T-cell (primary cell): ENCODE results near the gene USP3. TPM values are rescaled to one million over a fixed set of nuclear protein-coding genes. Genes with fewer than 3 reads are reported as not detected.

Experiments used
- ATAC-seq, 4 experiments: fragments of 200-7000 bp in 3 of 4; fragments of 150-1000 bp in 1 of 4; cut with Tn5 transposase; replicated peaks in 1 of 4; 1 replicate in 3 of 4; 2 replicates in 1 of 4; pipeline ENCODE4 v1.10.0; 2021; ENCODE audit warnings: moderate library complexity in 3 of 4, mild to moderate bottlenecking in 2 of 4, moderate number of reproducible peaks in 1 of 4
- CTCF ChIA-PET, 2 donors: fragments of 300-600 bp; sonication (Branson Sonifier 250); formaldehyde crosslinking; loops; one replicate each; lab custom pipeline; 2022; ENCODE audit warnings: antibody characterized with exemption in 2 of 2; lab: Charles Lee
- POLR2A ChIA-PET, 2 donors: fragments of 300-600 bp; sonication (Branson Sonifier 250); formaldehyde crosslinking; loops; one replicate each; lab custom pipeline; 2022; ENCODE audit warnings: antibody characterized with exemption in 2 of 2; lab: Charles Lee
- DNase-seq, 35 experiments: peaks; one replicate each; pipeline versions ENCODE4 v3.0.0 to v3.0.0-alpha.2; 2013 to 2023
- H3K27ac ChIP-seq: one replicate; pipeline ENCODE4 v1.5.1; 2013; ENCODE audit warnings: low read length
- H3K27me3 ChIP-seq, 2 experiments: replicated peaks in 1 of 2; 1 replicate in 1 of 2; 2 replicates in 1 of 2; pipeline versions ENCODE4 v1.6.1 to v1.7.0; 2013; ENCODE audit warnings: low read length in 1 of 2, mixed read lengths in 1 of 2; ENCODE audit not compliant: control insufficient read depth in 2 of 2, insufficient read depth in 2 of 2; ENCODE audit errors: extremely low read depth in 1 of 2
- H3K36me3 ChIP-seq, 2 donors: 1 replicate in 1 of 2; 2 replicates in 1 of 2; pipeline versions ENCODE4 v1.6.1 to v1.7.0; 2013; ENCODE audit warnings: low read length in 1 of 2; ENCODE audit not compliant: control insufficient read depth in 2 of 2, insufficient read depth in 1 of 2; ENCODE audit errors: extremely low read depth in 1 of 2
- H3K4me1 ChIP-seq, 2 experiments: 1 replicate in 1 of 2; 2 replicates in 1 of 2; pipeline versions ENCODE4 v1.6.1 to v1.7.0; 2013; ENCODE audit warnings: low read length in 2 of 2, mixed read lengths in 1 of 2; ENCODE audit not compliant: insufficient read depth in 2 of 2, control insufficient read depth in 1 of 2; ENCODE audit errors: extremely low read depth in 1 of 2
- H3K4me3 ChIP-seq, 2 donors: 1 replicate in 1 of 2; 2 replicates in 1 of 2; pipeline versions ENCODE4 v1.5.1 to v1.7.0; 2013; ENCODE audit warnings: mild to moderate bottlenecking in 2 of 2, low read length in 1 of 2, moderate library complexity in 1 of 2; ENCODE audit not compliant: control insufficient read depth in 1 of 2; ENCODE audit errors: extremely low read depth in 1 of 2
- H3K9me3 ChIP-seq: 2 replicates; pipeline ENCODE4 v1.7.0; 2013
- H3K27ac Mint-ChIP-seq, 2 donors: one replicate each; pipeline ENCODE4 v1.8.0; 2020 to 2021; ENCODE audit warnings: mild to moderate bottlenecking in 2 of 2, mixed read lengths in 2 of 2
- H3K27me3 Mint-ChIP-seq, 2 donors: one replicate each; pipeline ENCODE4 v1.8.0; 2021 to 2022; ENCODE audit warnings: mixed read lengths in 2 of 2
- H3K36me3 Mint-ChIP-seq: one replicate; pipeline ENCODE4 v1.8.0; 2021; ENCODE audit warnings: mixed read lengths
- H3K4me1 Mint-ChIP-seq, 3 donors: one replicate each; pipeline ENCODE4 v1.8.0; 2020 to 2022; ENCODE audit warnings: mixed read lengths in 3 of 3, mild to moderate bottlenecking in 1 of 3
- H3K4me3 Mint-ChIP-seq, 3 donors: one replicate each; pipeline ENCODE4 v1.8.0; 2020 to 2022; ENCODE audit warnings: mild to moderate bottlenecking in 3 of 3, mixed read lengths in 3 of 3, moderate library complexity in 3 of 3
- H3K9me3 Mint-ChIP-seq, 3 donors: one replicate each; pipeline ENCODE4 v1.8.0; 2020 to 2022; ENCODE audit warnings: mixed read lengths in 3 of 3
- whole genome bisulfite sequencing: methylation state at CpG from one replicate; pipeline ENCODE4 v1.1.5; 2013; ENCODE audit warnings: missing lambda C conversion rate; ENCODE audit not compliant: insufficient coverage; 5-methylcytosine and 5-hydroxymethylcytosine counted together
- total RNA-seq, 35 experiments: library from RNA in 6 of 35; stranded (reverse) in 6 of 35; fragments of 120-200 nt in 1 of 35; gene quantifications; one replicate each; pipeline versions ENCODE4 v1.2.1 to v1.2.4 and lab custom pipeline; 2013 to 2026

The USP3 gene
- total RNA-seq, 5 donors from 2014 or later (not counting 1 experiment from before 2014, with no cell fraction given): 123 to 265 (median 130) TPM

DNA sequence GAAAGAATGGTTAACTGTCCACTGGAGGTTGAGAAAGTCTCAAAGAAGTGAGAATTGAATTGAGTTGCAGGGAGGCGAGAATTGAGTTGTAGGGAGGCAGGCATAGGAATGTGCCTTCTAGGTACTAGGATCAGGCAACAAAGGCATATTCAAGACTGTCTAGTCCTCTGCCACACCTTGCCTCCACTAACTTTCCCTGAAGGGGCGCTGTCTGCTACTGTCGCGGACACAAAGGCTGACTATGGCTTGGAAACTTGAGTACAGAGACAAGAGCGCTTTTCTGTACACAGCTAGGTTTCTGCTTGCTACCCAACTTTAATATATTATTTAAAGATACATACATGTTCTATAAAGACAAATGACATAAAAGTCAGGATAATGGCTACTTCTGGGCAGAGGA is 82.4 kb downstream of the USP3 start:
- no CpG with 5 or more reads among the region's 5 CpGs for WGBS
- Histone ChIP-seq H3K4me1 (peaks cover 4 to 9% of the 10 kb centered on the region in 2 experiments), H3K4me3 (no peak overlapping the region), H3K36me3 (peaks cover 0 to 78% of the 10 kb centered on the region in 2 donors), H3K27me3 (no peaks in the 10 kb centered on the region), H3K9me3 (no peaks in the 10 kb centered on the region), H3K27ac (no peak overlapping the region)
- peaks cover 75% of the 10 kb centered on the region for H3K36me3 Mint-ChIP-seq
- peak overlapping the region; percentile 73 to 79 for H3K27ac Mint-ChIP-seq
- ATAC-seq: no peak
- peaks cover 0 to 8% (median 0%) of the 10 kb centered on the region in 3 donors for H3K9me3 Mint-ChIP-seq
- CTCF ChIA-PET: no interaction called here
- DNase-seq: no peak
- H3K27me3 Mint-ChIP-seq: no peaks in the 10 kb centered on the region
- peaks cover 22 to 37% (median 35%) of the 10 kb centered on the region in 3 donors for H3K4me1 Mint-ChIP-seq
- POLR2A ChIA-PET: no interaction called here
- H3K4me3 Mint-ChIP-seq: no peak overlapping the region

DNA sequence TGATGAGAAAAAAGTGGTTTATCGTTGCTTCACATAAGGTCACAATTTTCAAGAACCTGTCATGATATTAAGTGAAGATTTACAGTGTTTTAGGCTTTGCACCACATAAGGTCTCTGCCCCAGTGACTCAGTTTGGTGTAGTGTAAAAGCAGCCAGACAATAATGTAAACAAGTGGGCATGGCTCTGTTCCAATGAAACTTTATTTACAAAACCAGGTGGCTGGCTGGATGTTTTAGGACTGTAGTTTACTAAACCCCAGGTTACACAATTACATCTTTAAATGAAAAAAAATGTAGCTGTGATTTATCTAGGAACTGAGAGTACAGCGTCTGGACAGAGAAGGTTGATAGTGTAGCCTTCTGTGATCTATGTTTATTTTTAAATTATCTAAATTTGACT is 83.1 kb downstream of the USP3 start:
- H3K27ac ChIP-seq: no peak overlapping the region
- H3K4me3 ChIP-seq: no peak overlapping the region
- no peaks in the 10 kb centered on the region for H3K27me3 Mint-ChIP-seq
- peaks cover 72% of the 10 kb centered on the region for H3K36me3 Mint-ChIP-seq
- H3K4me3 Mint-ChIP-seq: no peak overlapping the region
- WGBS: no CpG with 5 or more reads among the region's 2 CpGs
- peaks cover 0 to 75% of the 10 kb centered on the region in 2 donors for H3K36me3 ChIP-seq
- H3K27ac Mint-ChIP-seq: no peak overlapping the region
- peaks cover 9 to 11% of the 10 kb centered on the region in 2 experiments for H3K4me1 ChIP-seq
- no peaks in the 10 kb centered on the region for H3K27me3 ChIP-seq
- ATAC-seq (no peak), DNase-seq (no peak)
- CTCF ChIA-PET: no interaction called here
- no peaks in the 10 kb centered on the region for H3K9me3 ChIP-seq
- H3K4me1 Mint-ChIP-seq: peaks cover 25 to 38% (median 38%) of the 10 kb centered on the region in 3 donors
- POLR2A ChIA-PET: interaction anchor here in 1 of 2 donors (0.6 kb wide), 1 partner anchor 82 kb away, joined by 3 read pairs; no protein-coding TSS in a partner anchor
- H3K9me3 Mint-ChIP-seq: peaks cover 0 to 8% (median 0%) of the 10 kb centered on the region in 3 donors

- DNase-seq: no peak
- H3K36me3 Mint-ChIP-seq: peaks cover 70% of the 10 kb centered on the region
- H3K9me3 Mint-ChIP-seq: peaks cover 0 to 8% (median 0%) of the 10 kb centered on the region in 3 donors
- peaks cover 35 to 49% (median 46%) of the 10 kb centered on the region in 3 donors for H3K4me1 Mint-ChIP-seq
- peak overlapping the region; percentile 21 to 61 for H3K27ac Mint-ChIP-seq
- CTCF ChIA-PET: no interaction called here
- ATAC-seq: no peak
- POLR2A ChIA-PET: interaction anchor here in 1 of 2 donors (0.5 kb wide), 1 partner anchor 142 kb away, joined by 8 read pairs; no protein-coding TSS in a partner anchor
- no peak overlapping the region for H3K4me3 Mint-ChIP-seq
- Histone ChIP-seq H3K27me3 (no peaks in the 10 kb centered on the region), H3K4me3 (no peak overlapping the region), H3K9me3 (no peaks in the 10 kb centered on the region), H3K27ac (peak overlapping the region; percentile 11), H3K36me3 (peaks cover 0 to 76% of the 10 kb centered on the region in 2 donors), H3K4me1 (peaks cover 10 to 18% of the 10 kb centered on the region in 2 experiments)
- WGBS: 92% methylated on average over 5 of the region's 6 CpGs
- H3K27me3 Mint-ChIP-seq: no peaks in the 10 kb centered on the region
These were observed 84.4 kb downstream of the USP3 start for GRCh38 chr15:63588826-63589225.

DNA sequence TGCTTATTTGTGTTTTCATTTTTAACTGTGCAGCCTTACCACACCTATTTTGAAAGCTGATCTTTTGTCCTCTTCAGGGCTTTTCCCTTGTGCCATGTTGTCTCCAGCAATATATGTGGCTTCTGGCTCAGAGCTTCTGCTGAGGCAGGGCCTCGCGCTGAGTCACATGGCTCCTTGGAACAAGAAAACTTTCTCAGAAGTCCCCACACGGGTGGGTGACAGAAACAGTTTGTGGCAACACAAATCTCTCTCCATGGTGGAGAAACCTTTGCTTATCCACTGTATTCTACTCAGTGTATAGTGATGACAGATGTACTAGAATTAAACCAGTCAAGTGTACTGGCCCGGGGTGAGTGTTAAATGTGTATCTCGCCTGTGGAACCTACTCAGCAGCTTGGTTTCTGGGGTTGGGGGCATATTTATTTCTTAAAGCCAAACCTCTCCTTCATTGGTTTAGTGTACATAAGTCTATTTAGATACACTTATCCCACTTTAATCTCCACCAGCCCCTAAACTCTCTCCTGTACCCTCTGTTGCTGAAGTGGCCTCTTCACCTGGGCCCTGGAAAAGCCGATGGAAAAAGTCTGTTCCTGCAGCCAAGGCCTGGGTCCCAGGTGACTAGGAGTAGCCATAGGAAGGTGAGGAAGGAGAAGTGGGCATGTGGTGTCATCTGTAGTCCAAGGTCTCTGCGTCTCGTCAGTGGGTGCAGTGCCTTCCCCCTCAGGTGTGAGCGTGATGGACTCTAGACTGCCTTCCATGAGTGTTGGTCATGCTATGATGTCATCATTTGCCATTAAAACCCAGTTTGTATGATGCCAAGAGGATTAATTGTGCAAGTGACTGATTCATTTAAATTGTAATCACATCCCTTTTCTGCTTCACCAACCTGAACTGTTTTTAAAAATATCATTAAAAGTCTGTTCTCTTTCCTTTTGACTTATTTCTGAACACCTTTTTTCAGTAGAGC is 89.6 kb downstream of the USP3 start:
- peaks cover 25% of the 10 kb centered on the region in 2 experiments for H3K4me1 ChIP-seq
- peaks cover 0 to 47% of the 10 kb centered on the region in 2 donors for H3K36me3 ChIP-seq
- peaks cover 39% of the 10 kb centered on the region for H3K36me3 Mint-ChIP-seq
- no peaks in the 10 kb centered on the region for H3K9me3 Mint-ChIP-seq
- ChIA-PET CTCF (no interaction called here), POLR2A (interaction anchor here in 1 of 2 donors (1.0 kb wide), 1 partner anchor 16 kb away, joined by 7 read pairs; no protein-coding TSS in a partner anchor)
- peak in 1 of 4 experiments; percentile 7 for ATAC-seq
- H3K4me3 Mint-ChIP-seq: peak overlapping the region in 1 of 3 donors; percentile 2
- no peaks in the 10 kb centered on the region for H3K27me3 ChIP-seq
- peak overlapping the region; percentile 7 for H3K27ac ChIP-seq
- no peak overlapping the region for H3K4me3 ChIP-seq
- H3K4me1 Mint-ChIP-seq: peaks cover 64 to 85% (median 66%) of the 10 kb centered on the region in 3 donors
- 80% methylated on average over 1 of the region's 9 CpGs for WGBS
- H3K27me3 Mint-ChIP-seq: no peaks in the 10 kb centered on the region
- DNase-seq: no peak
- peak overlapping the region; percentile 83 to 88 for H3K27ac Mint-ChIP-seq
- no peaks in the 10 kb centered on the region for H3K9me3 ChIP-seq

DNA sequence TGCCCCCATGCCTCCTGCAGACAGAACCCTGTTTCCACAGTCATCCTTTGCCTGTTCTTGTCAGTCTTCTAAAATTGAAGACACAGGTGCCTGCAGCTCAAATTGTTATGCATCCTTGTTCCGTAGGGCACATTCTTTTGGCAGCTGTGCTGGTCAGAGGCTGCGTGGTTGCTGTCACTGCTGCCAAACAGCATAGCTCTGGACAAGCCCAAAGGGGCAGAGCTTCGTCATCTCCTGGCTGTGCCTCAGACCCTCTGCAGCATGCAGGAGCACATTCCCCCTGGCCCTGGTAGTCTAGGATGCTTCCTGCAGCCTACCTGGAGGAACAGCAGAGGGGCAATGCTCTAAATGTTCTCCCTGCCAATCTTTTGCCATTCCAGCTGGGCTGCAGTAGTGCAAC is 90.7 kb downstream of the USP3 start:
- POLR2A ChIA-PET: interaction anchor here in 1 of 2 donors (0.6 kb wide), 1 partner anchor 477 kb away, joined by 3 read pairs; no protein-coding TSS in a partner anchor
- 96% methylated on average over 3 of the region's 3 CpGs for WGBS
- H3K9me3 Mint-ChIP-seq: no peaks in the 10 kb centered on the region
- H3K4me1 Mint-ChIP-seq: peaks cover 71 to 89% (median 76%) of the 10 kb centered on the region in 3 donors
- no peaks in the 10 kb centered on the region for H3K9me3 ChIP-seq
- peaks cover 28% of the 10 kb centered on the region for H3K36me3 Mint-ChIP-seq
- H3K36me3 ChIP-seq: peaks cover 0 to 36% of the 10 kb centered on the region in 2 donors
- ATAC-seq (no peak), DNase-seq (no peak)
- no peaks in the 10 kb centered on the region for H3K27me3 Mint-ChIP-seq
- peaks cover 27 to 35% of the 10 kb centered on the region in 2 experiments for H3K4me1 ChIP-seq
- no peak overlapping the region for H3K4me3 Mint-ChIP-seq
- peak overlapping the region; percentile 83 to 88 for H3K27ac Mint-ChIP-seq
- peak overlapping the region; percentile 7 for H3K27ac ChIP-seq
- CTCF ChIA-PET: interaction anchor here in 1 of 2 donors (0.6 kb wide), 1 partner anchor 16 kb away, joined by 3 read pairs; no protein-coding TSS in a partner anchor
- H3K4me3 ChIP-seq: no peak overlapping the region
- no peaks in the 10 kb centered on the region for H3K27me3 ChIP-seq

- H3K4me3 ChIP-seq: no peak overlapping the region
- ATAC-seq: no peak
- CTCF ChIA-PET: interaction anchor here (0.6 to 1.6 kb wide), 3 partner anchors 9 to 15 kb away, joined by 3 to 4 read pairs (median 3); no protein-coding TSS in a partner anchor
- Mint-ChIP-seq H3K9me3 (no peaks in the 10 kb centered on the region), H3K27me3 (no peaks in the 10 kb centered on the region), H3K4me1 (peaks cover 68 to 83% (median 75%) of the 10 kb centered on the region in 3 donors), H3K36me3 (peaks cover 24% of the 10 kb centered on the region), H3K27ac (peak overlapping the region; percentile 83 to 88), H3K4me3 (no peak overlapping the region)
- POLR2A ChIA-PET: interaction anchor here (0.6 to 0.7 kb wide), 2 partner anchors 315 to 477 kb away, joined by 3 to 6 read pairs; no protein-coding TSS in a partner anchor
- peaks cover 27 to 40% of the 10 kb centered on the region in 2 experiments for H3K4me1 ChIP-seq
- no peaks in the 10 kb centered on the region for H3K27me3 ChIP-seq
- no CpG with 5 or more reads among the region's 1 CpG for WGBS
- no peak for DNase-seq
- no peaks in the 10 kb centered on the region for H3K9me3 ChIP-seq
- H3K36me3 ChIP-seq: peaks cover 0 to 30% of the 10 kb centered on the region in 2 donors
- H3K27ac ChIP-seq: no peak overlapping the region
These were observed 91.3 kb downstream of the USP3 start for GRCh38 chr15:63595688-63596087.
